T-helper 17 cell (primary cell): Measurements from ENCODE around the gene NUDT15. TPM values are rescaled to one million over a fixed set of nuclear protein-coding genes. Genes with fewer than 3 reads are reported as not detected.
"Not testable (repeated sequence)": the region's sequence is repeated elsewhere in the genome, so short reads cannot be mapped to it uniquely, and the experiment has no call there.

ENCODE experiments used
- ATAC-seq: fragments of 150-1000 bp; cut with Tn5 transposase; 2 replicates; pipeline ENCODE4 v1.10.0; 2021; ENCODE audit warnings: mild to moderate bottlenecking, moderate library complexity
- DNase-seq, 3 donors: peaks; one replicate each; pipeline versions ENCODE4 v3.0.0 to v3.0.0-alpha.2; 2020 to 2021
- H3K9me3 ChIP-seq: one replicate; pipeline ENCODE4 v1.7.0; 2013; ENCODE audit warnings: low read length, mild to moderate bottlenecking; ENCODE audit not compliant: control insufficient read depth, poor library complexity, severe bottlenecking
- H3K27ac Mint-ChIP-seq: one replicate; pipeline ENCODE4 v1.8.0; 2022; ENCODE audit warnings: mild to moderate bottlenecking, moderate library complexity, mixed read lengths
- H3K27me3 Mint-ChIP-seq: one replicate; pipeline ENCODE4 v1.8.0; 2022; ENCODE audit warnings: mixed read lengths
- H3K36me3 Mint-ChIP-seq: one replicate; pipeline ENCODE4 v1.8.0; 2022; ENCODE audit warnings: low read depth, mixed read lengths
- H3K4me1 Mint-ChIP-seq: one replicate; pipeline ENCODE4 v1.8.0; 2022; ENCODE audit warnings: mild to moderate bottlenecking, mixed read lengths
- H3K4me3 Mint-ChIP-seq: one replicate; pipeline ENCODE4 v1.8.0; 2022; ENCODE audit warnings: mild to moderate bottlenecking, moderate library complexity, mixed read lengths
- total RNA-seq, 4 donors: library from RNA in 2 of 4; stranded (reverse) in 2 of 4; gene quantifications; one replicate each; pipeline ENCODE4 v1.2.3 and lab custom pipeline; 2022 to 2026

Gene NUDT15
- total RNA-seq = 10 to 100 TPM; 10.1 to 10.6 TPM
- total RNA-seq (lab: John Stamatoyannopoulos, UW) = 10.1 to 21.1 reads per million in 2 donors

DNA sequence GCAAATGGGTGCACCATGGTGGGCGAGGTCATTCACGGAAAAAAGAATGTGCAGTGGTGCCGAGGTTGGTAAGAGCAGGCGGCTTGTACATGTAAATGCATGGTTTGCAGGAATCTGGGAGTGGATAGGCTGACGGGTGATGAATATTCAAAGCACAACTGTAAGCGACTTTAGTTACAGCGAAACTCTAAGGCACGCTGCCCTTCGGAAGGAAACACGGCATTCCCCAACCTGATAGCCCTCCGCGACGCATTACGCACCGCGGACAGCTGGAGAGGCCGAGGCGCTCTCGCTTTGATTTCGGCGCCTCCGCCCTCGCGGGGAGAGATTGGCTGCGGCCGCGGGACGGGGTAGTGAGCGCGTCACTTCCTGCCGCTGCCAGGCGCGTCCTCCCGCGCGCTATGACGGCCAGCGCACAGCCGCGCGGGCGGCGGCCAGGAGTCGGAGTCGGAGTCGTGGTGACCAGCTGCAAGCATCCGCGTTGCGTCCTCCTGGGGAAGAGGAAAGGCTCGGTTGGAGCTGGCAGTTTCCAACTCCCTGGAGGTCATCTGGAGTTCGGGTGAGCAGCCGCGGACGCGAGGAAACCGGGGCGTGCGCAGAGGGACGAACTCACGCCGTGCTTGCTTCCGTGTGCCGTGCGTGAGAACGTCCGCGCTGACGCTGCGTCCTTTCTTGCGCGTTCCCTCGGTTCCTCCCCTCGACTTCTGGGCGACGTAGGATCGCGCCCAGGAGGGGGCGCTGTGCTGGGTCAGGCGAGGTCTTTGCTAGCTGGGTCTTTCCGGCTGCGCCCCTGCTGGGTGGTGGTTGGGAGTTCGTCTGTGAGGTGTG, at the start of gene NUDT15:
Gene NUDT15, plus strand, starts transcription at position 381 of the 828 bp plus-strand sequence. Its CDS starts 21 bp downstream, at position 402.
- Mint-ChIP-seq H3K4me3 (peak within 1 kb of the TSS; percentile 91), H3K27ac (peak within 1 kb of the TSS; percentile 94), H3K4me1 (peaks cover 27% of the 10 kb centered on the region), H3K27me3 (no peaks in the 10 kb centered on the region), H3K36me3 (peaks cover 4% of the 10 kb centered on the region)
- ATAC-seq = peak; percentile 92
- peak; percentile 94 to 97 (median 95) for DNase-seq
- no peaks in the 10 kb centered on the region for H3K9me3 ChIP-seq

- Mint-ChIP-seq H3K27me3 (no peaks in the 10 kb centered on the region), H3K27ac (peak overlapping the region; percentile 12), H3K4me1 (peaks cover 14% of the 10 kb centered on the region), H3K4me3 (no peak overlapping the region), H3K36me3 (peaks cover 2% of the 10 kb centered on the region)
- no peaks in the 10 kb centered on the region for H3K9me3 ChIP-seq
- ATAC-seq (no peak), DNase-seq (no peak)
Measured at GRCh38 chr13:47990427-47990826, 47.1 kb upstream of the NUDT15 start.

DNA sequence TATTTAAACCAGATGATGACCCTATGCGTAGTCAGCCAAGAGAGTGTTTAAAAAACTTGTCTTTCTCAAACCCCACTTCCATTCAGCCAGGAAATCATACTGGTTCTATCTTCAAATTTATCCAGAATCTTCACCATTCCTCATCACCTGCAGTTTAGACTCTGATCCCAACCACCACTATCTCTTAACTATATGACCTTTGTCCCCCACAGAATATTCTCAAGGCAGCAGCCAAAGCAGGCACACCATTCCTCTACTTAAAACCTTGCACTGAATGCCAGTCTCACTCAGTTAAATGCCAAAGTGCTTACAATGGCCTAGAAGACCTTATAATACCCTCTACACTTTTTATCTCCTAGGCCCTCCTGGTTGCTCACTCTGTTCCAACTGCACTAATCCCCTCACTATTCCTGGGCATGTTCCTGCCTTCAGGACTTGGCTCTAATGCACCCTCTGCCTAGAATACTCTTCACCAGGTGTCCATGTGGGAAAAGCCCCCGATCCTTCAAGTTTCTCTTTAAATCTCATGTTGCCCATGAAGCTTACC, 46.5 kb upstream of the NUDT15 start:
- H3K36me3 Mint-ChIP-seq = peaks cover 2% of the 10 kb centered on the region
- DNase-seq (no peak), ATAC-seq (no peak)
- H3K27ac Mint-ChIP-seq = peak overlapping the region; percentile 12
- no peaks in the 10 kb centered on the region for H3K9me3 ChIP-seq
- H3K4me3 Mint-ChIP-seq = no peak overlapping the region
- H3K4me1 Mint-ChIP-seq = peaks cover 14% of the 10 kb centered on the region
- H3K27me3 Mint-ChIP-seq = no peaks in the 10 kb centered on the region

- peaks cover 14% of the 10 kb centered on the region for H3K4me1 Mint-ChIP-seq
- no peaks in the 10 kb centered on the region for H3K27me3 Mint-ChIP-seq
- no peak overlapping the region for H3K4me3 Mint-ChIP-seq
- DNase-seq = no peak
- H3K9me3 ChIP-seq = no peaks in the 10 kb centered on the region
- H3K27ac Mint-ChIP-seq = peak overlapping the region; percentile 12
- peaks cover 2% of the 10 kb centered on the region for H3K36me3 Mint-ChIP-seq
- no peak for ATAC-seq
Measured at GRCh38 chr13:47991859-47992258, 45.7 kb upstream of the NUDT15 start.

DNA sequence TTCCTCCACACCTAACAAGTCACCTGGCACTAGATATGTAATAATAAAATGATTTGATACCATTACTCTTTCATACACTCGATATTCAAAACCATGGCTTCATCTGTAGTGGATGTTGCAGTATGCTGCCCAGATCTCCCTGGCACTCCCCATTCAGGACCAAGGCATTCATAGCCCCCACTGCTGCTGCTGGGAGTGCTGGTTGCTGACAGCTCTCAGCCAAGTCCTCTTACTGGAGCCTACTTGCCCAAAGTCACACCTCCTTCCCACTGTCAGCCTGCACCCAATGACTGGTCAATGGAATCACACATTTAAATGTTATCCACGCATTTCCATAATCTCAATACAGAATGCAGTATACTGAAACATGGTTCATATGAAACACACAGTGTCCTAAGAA, 40.1 kb upstream of the NUDT15 start:
- Mint-ChIP-seq H3K27me3 (no peaks in the 10 kb centered on the region), H3K36me3 (peaks cover 5% of the 10 kb centered on the region), H3K4me1 (peaks cover 24% of the 10 kb centered on the region), H3K4me3 (no peak overlapping the region), H3K27ac (peak overlapping the region; percentile 32)
- DNase-seq = no peak
- ATAC-seq = no peak
- no peaks in the 10 kb centered on the region for H3K9me3 ChIP-seq

DNA sequence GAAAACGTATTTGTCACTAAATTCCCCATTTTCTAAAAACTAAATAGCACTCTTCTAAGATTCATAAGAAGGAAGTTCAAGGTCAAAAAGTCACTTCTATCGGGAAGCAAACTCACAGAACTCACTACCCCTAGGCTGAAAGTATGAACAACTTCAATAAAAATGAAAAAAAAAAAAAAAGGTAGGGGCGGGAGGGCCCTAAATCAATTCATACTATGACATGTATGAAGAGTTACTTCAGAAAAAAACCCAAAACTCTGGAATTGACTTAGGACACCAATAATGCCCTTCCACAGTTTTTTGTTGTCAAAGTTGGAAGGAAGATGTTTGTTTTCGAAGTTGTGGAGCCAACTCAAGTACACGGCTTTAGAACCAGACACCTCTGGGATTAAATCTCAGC, 37.6 kb upstream of the NUDT15 start:
- H3K27ac Mint-ChIP-seq = peak overlapping the region; percentile 96
- ATAC-seq = no peak
- no peaks in the 10 kb centered on the region for H3K27me3 Mint-ChIP-seq

DNA sequence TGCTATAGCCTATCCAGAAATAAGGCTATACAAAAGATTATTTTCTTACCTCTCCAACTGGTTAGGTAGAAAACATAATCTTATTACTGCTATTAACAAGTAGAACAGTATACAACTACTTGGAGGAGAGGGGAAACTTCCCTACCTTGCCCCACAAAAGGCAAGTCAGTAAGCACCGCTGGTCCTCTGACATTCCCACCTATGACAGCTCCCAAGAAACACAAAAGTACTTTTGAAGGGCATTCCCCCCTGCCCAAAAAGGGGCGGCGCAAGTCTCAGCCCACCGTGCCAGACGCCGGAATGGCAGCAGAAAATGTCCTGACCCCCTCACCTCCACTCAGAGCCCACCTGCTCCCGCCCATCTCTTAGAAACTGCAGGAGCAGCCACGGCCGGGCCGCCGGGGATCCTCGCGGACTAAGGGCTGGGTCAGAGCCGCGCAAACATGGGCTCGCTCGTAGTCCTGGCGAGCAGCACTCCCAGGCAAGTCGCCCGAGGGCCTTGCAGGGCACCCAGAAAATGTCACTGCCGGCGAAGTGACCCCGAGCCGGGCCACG, 36.9 kb upstream of the NUDT15 start:
- Mint-ChIP-seq H3K4me1 (peaks cover 19% of the 10 kb centered on the region), H3K4me3 (peak overlapping the region; percentile 93), H3K27me3 (no peaks in the 10 kb centered on the region), H3K36me3 (peaks cover 3% of the 10 kb centered on the region), H3K27ac (peak overlapping the region; percentile 96)
- peak in 1 of 3 donors; percentile 12 for DNase-seq
- no peaks in the 10 kb centered on the region for H3K9me3 ChIP-seq
- peak; percentile 39 for ATAC-seq

More for the DNA sequence above, 37.6 kb upstream of the NUDT15 start:
- Mint-ChIP-seq H3K4me1 (peaks cover 19% of the 10 kb centered on the region), H3K36me3 (peaks cover 3% of the 10 kb centered on the region), H3K4me3 (peak overlapping the region; percentile 93)
- DNase-seq = no peak
- no peaks in the 10 kb centered on the region for H3K9me3 ChIP-seq

GRCh38 chr13:48001114-48001881, 36.2 kb upstream of the NUDT15 start, which contains the start of gene SUCLA2:
SUCLA2 (minus strand) TSS chr13:48001273; CDS start chr13:48001269, 4 bp downstream.
- peak within 1 kb of the TSS; percentile 96 for H3K27ac Mint-ChIP-seq
- ATAC-seq = peak; percentile 99
- peak within 1 kb of the TSS; percentile 93 for H3K4me3 Mint-ChIP-seq
- no peaks in the 10 kb centered on the region for H3K9me3 ChIP-seq
- H3K36me3 Mint-ChIP-seq = peaks cover 3% of the 10 kb centered on the region
- H3K27me3 Mint-ChIP-seq = no peaks in the 10 kb centered on the region
- H3K4me1 Mint-ChIP-seq = peaks cover 19% of the 10 kb centered on the region
- DNase-seq = peak; percentile 82 to 91 (median 84)

DNA sequence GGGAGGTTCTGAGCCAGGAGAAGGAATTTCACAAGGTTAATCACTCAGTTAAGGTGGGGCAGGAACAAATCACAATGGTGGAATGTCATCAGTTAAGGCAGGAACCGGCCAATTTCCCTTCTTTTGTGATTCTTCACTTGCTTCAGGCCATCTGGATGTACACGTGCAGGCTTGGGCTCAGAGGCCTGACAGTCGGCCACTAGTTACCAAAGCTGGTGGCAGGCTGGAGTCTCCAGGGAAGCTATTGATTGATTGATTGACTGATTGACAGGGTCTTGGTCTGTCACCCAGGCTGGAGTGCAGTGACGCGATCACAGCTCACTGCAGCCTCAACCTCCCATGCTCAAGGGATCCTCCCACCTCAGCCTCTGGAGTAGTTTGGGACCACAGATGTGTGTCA, 35.5 kb upstream of the NUDT15 start:
- H3K4me3 Mint-ChIP-seq = peak overlapping the region; percentile 93
- ATAC-seq, H3K9me3 ChIP-seq, H3K36me3 Mint-ChIP-seq, DNase-seq, H3K27me3 Mint-ChIP-seq: not testable (repeated sequence)
- peaks cover 18% of the 10 kb centered on the region for H3K4me1 Mint-ChIP-seq
- H3K27ac Mint-ChIP-seq = peak overlapping the region; percentile 96

DNA sequence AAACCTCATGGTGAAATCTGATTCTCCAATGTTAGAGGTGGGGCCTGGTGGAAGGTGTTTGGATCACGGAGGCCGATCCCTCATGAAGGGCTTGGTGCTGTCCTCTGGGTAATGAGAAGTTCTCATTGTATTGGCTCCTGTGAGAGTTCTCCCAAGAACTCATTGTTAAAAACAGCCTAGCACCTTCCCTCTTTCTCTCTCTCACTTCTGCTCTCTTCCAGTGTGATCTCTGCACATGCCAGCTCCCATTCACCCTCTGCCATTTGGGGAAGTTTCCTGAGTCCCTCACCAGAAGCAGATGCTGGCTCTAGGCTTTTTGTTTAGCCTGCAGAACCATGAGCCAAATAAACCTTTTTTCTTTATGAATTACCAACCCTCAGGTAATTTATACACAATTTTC, 33.3 kb upstream of the NUDT15 start:
- Mint-ChIP-seq H3K27me3 (no peaks in the 10 kb centered on the region), H3K4me1 (peaks cover 14% of the 10 kb centered on the region), H3K27ac (no peak overlapping the region), H3K4me3 (no peak overlapping the region), H3K36me3 (no peaks in the 10 kb centered on the region)
- H3K9me3 ChIP-seq = no peaks in the 10 kb centered on the region
- no peak for ATAC-seq
- DNase-seq = no peak

GRCh38 chr13:48006396-48006795, 31.1 kb upstream of the NUDT15 start:
- Mint-ChIP-seq H3K27ac (no peak overlapping the region), H3K36me3 (peaks cover 3% of the 10 kb centered on the region), H3K4me3 (no peak overlapping the region), H3K27me3 (no peaks in the 10 kb centered on the region), H3K4me1 (peaks cover 12% of the 10 kb centered on the region)
- no peaks in the 10 kb centered on the region for H3K9me3 ChIP-seq
- ATAC-seq (no peak), DNase-seq (no peak)

DNA sequence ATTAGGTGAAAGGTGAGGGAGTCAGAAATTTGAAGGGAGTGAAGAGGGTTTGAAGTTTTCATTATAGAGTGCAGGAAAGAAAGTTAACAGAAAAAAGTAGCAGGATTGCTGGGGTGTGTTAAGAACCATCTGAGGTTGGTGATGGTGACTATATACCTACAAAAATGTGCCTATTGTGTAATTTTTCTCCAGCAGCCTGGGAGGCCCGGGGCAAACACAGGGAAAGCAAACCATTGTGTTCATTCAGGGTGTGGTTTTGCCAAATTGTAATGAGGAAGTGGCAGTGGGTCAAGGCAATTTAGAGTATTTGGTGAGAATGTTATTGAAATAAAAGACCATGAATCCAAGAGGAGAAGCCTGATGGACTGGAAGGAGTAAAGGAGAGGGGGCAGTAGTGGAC, 28.2 kb upstream of the NUDT15 start:
- Mint-ChIP-seq H3K4me3 (no peak overlapping the region), H3K36me3 (peaks cover 3% of the 10 kb centered on the region), H3K4me1 (peaks cover 8% of the 10 kb centered on the region), H3K27me3 (no peaks in the 10 kb centered on the region), H3K27ac (no peak overlapping the region)
- H3K9me3 ChIP-seq = no peaks in the 10 kb centered on the region
- no peak for ATAC-seq
- no peak for DNase-seq

- H3K36me3 Mint-ChIP-seq = peaks cover 3% of the 10 kb centered on the region
- H3K27ac Mint-ChIP-seq = no peak overlapping the region
- no peaks in the 10 kb centered on the region for H3K9me3 ChIP-seq
- no peaks in the 10 kb centered on the region for H3K27me3 Mint-ChIP-seq
- peaks cover 8% of the 10 kb centered on the region for H3K4me1 Mint-ChIP-seq
- H3K4me3 Mint-ChIP-seq = no peak overlapping the region
- ATAC-seq = no peak
- DNase-seq = no peak
Measured at GRCh38 chr13:48010698-48011097, 26.8 kb upstream of the NUDT15 start.
